Kidney epithelial cell (primary cell): ENCODE measurements around the gene MACROD2. TPM values are rescaled to one million over a fixed set of nuclear protein-coding genes. Genes with fewer than 3 reads are reported as not detected.

Experiments
- DNase-seq: peaks from one replicate; pipeline ENCODE4 v3.0.0-alpha.2; 2010; ENCODE audit warnings: low read depth
- H3K27me3 ChIP-seq: 2 replicates; pipeline ENCODE4 v1.6.0; 2011; ENCODE audit warnings: low read length; ENCODE audit not compliant: control insufficient read depth, insufficient read depth
- H3K36me3 ChIP-seq: 2 replicates; pipeline ENCODE4 v1.5.1; 2011; ENCODE audit warnings: low read length; ENCODE audit not compliant: control insufficient read depth, insufficient read depth
- H3K4me3 ChIP-seq: 2 replicates; pipeline ENCODE4 v1.5.1; 2011; ENCODE audit warnings: low read depth, mild to moderate bottlenecking, control low read depth, low read length
- total RNA-seq: library from RNA; depleted of rRNA; stranded (reverse); fragments of >200 nt; gene quantifications from 2 replicates; pipeline ENCODE4 v1.2.3, GENCODE V29; 2015
- TF ChIP-seq, protein P1 (sequence below): IDR thresholded peaks from 2 replicates; pipeline ENCODE4 v1.5.1; 2011; ENCODE audit warnings: mild to moderate bottlenecking, moderate library complexity, low read length, control low read depth, inconsistent platforms; ENCODE audit not compliant: insufficient read depth, poor library complexity, severe bottlenecking

Gene MACROD2
- total RNA-seq, 1 donor from 2014 or later: 0.79 TPM

GRCh38 chr20:14098261-14098660 lies 102.9 kb downstream of the MACROD2 start:
- no peaks in the 10 kb centered on the region for H3K36me3 ChIP-seq
- TF ChIP-seq, protein P1, sequence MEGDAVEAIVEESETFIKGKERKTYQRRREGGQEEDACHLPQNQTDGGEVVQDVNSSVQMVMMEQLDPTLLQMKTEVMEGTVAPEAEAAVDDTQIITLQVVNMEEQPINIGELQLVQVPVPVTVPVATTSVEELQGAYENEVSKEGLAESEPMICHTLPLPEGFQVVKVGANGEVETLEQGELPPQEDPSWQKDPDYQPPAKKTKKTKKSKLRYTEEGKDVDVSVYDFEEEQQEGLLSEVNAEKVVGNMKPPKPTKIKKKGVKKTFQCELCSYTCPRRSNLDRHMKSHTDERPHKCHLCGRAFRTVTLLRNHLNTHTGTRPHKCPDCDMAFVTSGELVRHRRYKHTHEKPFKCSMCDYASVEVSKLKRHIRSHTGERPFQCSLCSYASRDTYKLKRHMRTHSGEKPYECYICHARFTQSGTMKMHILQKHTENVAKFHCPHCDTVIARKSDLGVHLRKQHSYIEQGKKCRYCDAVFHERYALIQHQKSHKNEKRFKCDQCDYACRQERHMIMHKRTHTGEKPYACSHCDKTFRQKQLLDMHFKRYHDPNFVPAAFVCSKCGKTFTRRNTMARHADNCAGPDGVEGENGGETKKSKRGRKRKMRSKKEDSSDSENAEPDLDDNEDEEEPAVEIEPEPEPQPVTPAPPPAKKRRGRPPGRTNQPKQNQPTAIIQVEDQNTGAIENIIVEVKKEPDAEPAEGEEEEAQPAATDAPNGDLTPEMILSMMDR: no peak

DNA sequence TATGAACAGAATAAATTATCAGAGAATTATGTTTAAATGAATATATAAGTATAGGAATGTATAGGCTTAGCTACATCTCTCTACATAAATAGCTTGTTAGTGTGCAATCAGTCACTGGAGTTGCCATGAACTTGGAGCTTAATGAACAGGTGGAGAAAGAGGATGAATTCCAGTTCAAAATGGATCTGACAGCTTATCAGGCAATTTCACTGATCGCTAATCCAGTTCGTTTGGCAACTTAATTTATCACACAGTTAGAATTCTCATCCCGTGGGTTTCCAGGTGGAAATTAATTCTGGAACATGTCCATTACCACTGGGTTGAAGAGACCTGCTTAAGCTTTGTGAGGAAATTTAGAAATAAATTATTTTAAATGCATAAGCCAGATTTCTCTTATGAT lies 118.1 kb downstream of the MACROD2 start:
- no peak for DNase-seq
- TF ChIP-seq, protein P1: no peak
- Histone ChIP-seq H3K36me3 (no peaks in the 10 kb centered on the region), H3K4me3 (no peak overlapping the region), H3K27me3 (no peaks in the 10 kb centered on the region)

More at GRCh38 chr20:14098261-14098660, 102.9 kb downstream of the MACROD2 start:
- no peaks in the 10 kb centered on the region for H3K27me3 ChIP-seq
- DNase-seq: no peak
- no peak overlapping the region for H3K4me3 ChIP-seq

DNA sequence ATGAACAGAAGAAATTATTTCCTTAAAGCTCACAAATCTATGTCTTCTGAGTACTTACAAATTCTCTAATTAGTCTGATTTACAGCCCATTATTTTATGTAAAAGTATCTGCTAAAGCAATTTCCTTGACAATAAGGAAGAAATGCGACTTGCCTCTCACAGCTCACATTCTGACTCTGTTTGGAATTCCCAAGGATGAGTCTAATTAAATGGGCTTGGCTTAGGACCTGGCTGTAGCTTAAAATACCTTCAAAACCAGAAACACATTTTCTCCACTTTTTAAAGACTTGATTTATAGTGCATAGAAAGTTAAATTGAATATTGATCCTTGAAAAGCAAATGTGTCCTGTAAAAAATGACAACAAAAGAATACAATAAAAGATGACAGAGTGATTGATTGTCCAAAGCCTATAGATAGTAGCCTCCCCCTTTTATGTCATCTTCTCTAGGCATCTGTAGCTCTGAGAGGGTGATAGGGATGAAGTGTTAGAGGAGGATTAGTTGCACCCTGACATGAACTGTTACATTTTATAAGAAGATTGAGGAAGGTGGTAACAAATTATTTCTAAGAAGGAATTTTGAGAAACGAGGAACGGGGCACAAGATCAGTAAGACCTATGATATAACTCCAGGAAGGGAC lies 118.9 kb downstream of the MACROD2 start:
- DNase-seq: no peak
- TF ChIP-seq, protein P1: no peak
- no peaks in the 10 kb centered on the region for H3K36me3 ChIP-seq
- H3K27me3 ChIP-seq: no peaks in the 10 kb centered on the region
- no peak overlapping the region for H3K4me3 ChIP-seq

GRCh38 chr20:14116037-14116436 lies 120.7 kb downstream of the MACROD2 start:
- Histone ChIP-seq H3K27me3 (no peaks in the 10 kb centered on the region), H3K36me3 (no peaks in the 10 kb centered on the region), H3K4me3 (no peak overlapping the region)
- TF ChIP-seq, protein P1: no peak
- no peak for DNase-seq

DNA sequence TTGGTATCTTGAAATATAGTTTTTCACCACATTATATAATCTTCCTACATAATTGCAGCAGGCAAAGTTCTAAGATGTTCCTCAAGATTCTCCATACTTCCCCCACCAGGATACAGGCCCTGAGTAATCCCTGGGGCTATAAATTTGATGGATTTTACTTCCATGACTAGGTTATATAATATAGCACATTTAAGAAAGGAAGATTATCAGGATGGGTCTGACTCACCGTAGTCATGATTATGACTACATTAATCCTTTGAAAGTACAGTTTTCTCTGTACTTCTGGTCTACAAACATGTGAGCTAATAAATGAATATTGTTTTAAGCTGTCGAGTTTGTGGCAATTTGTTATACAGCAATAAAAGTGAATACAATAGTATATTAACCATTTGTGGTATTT lies 122.5 kb downstream of the MACROD2 start:
- Histone ChIP-seq H3K27me3 (no peaks in the 10 kb centered on the region), H3K4me3 (no peak overlapping the region), H3K36me3 (no peaks in the 10 kb centered on the region)
- TF ChIP-seq, protein P1: no peak
- no peak for DNase-seq

GRCh38 chr20:14126856-14127255 lies 131.5 kb downstream of the MACROD2 start:
- DNase-seq: no peak
- no peaks in the 10 kb centered on the region for H3K36me3 ChIP-seq
- no peaks in the 10 kb centered on the region for H3K27me3 ChIP-seq
- TF ChIP-seq, protein P1: no peak
- H3K4me3 ChIP-seq: no peak overlapping the region
